ENCODE measurements around the gene TMOD1. TPM values are rescaled to one million over a fixed set of nuclear protein-coding genes. Genes with fewer than 3 reads are reported as not detected.

Gene TMOD1
- total and polyA plus RNA-seq, 4 donors: 2.4 to 7.9 (median 5.2) TPM

DNA sequence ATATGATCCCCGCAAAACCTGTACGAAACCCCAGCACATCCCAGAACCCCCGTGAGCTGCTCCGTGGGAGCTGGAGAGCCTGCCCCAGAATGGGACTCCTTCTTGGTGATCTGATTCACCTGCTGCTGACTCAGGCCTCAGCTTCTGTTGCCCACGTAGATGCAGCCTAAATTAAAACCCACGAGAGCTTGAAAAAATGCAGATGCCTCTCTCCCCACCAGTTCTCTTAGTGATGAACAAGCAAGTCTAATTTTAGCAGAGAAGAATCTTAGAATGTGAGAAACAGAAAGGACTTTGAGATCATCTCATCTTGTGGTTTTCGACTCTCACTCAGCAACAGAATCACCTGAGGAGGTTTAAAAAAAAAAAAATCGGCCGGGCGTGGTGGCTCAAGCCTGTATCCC is 57.6 kb downstream of the TMOD1 start:
- Histone ChIP-seq H3K4me1 (ENCODE audit: control insufficient read depth in 5 of 5, insufficient read depth in 5 of 5, low read length in 5 of 5) (peaks cover 0 to 11% (median 0%) of the 10 kb centered on the region in 5 donors), H3K36me3 (ENCODE audit: control insufficient read depth in 4 of 4, insufficient read depth in 4 of 4, low read length in 4 of 4) (no peaks in the 10 kb centered on the region), H3K4me3 (no peak overlapping the region), H3K9ac (ENCODE audit: insufficient read depth in 1 of 2, low read length in 2 of 2) (no peak overlapping the region), H3K9me3 (ENCODE audit: control insufficient read depth in 4 of 4, insufficient read depth in 3 of 4, low read length in 3 of 4) (no peaks in the 10 kb centered on the region), H3K27ac (ENCODE audit: low read depth in 1 of 2, low read length in 1 of 2) (peak overlapping the region in 1 of 2 donors; percentile 91), H3K27me3 (ENCODE audit: control insufficient read depth in 3 of 3, insufficient read depth in 3 of 3, low read length in 2 of 3) (peaks cover 0 to 4% (median 0%) of the 10 kb centered on the region in 3 donors)
- TF ChIP-seq, protein P1, sequence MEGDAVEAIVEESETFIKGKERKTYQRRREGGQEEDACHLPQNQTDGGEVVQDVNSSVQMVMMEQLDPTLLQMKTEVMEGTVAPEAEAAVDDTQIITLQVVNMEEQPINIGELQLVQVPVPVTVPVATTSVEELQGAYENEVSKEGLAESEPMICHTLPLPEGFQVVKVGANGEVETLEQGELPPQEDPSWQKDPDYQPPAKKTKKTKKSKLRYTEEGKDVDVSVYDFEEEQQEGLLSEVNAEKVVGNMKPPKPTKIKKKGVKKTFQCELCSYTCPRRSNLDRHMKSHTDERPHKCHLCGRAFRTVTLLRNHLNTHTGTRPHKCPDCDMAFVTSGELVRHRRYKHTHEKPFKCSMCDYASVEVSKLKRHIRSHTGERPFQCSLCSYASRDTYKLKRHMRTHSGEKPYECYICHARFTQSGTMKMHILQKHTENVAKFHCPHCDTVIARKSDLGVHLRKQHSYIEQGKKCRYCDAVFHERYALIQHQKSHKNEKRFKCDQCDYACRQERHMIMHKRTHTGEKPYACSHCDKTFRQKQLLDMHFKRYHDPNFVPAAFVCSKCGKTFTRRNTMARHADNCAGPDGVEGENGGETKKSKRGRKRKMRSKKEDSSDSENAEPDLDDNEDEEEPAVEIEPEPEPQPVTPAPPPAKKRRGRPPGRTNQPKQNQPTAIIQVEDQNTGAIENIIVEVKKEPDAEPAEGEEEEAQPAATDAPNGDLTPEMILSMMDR (IDR thresholded peaks at IDR 0.05; ENCODE audit: control extremely low read depth, extremely low read depth): no peak
- DNase-seq (no peak), ATAC-seq (ENCODE audit: insufficient read depth, low FRiP score) (no peak)
- 78 to 80% methylated on average over 10 of the region's 10 CpGs for WGBS, 2 donors

- peaks cover 0 to 18% (median 0%) of the 10 kb centered on the region in 5 donors for H3K4me1 ChIP-seq (ENCODE audit: control insufficient read depth in 5 of 5, insufficient read depth in 5 of 5, low read length in 5 of 5)
- H3K27ac ChIP-seq (ENCODE audit: low read depth in 1 of 2, low read length in 1 of 2): no peak overlapping the region
- no peaks in the 10 kb centered on the region for H3K36me3 ChIP-seq (ENCODE audit: control insufficient read depth in 4 of 4, insufficient read depth in 4 of 4, low read length in 4 of 4)
- ATAC-seq (ENCODE audit: insufficient read depth, low FRiP score) (no peak), DNase-seq (no peak)
- no peak overlapping the region for H3K4me3 ChIP-seq
- TF ChIP-seq, protein P1 (IDR thresholded peaks at IDR 0.05; ENCODE audit: control extremely low read depth, extremely low read depth): no peak
- peaks cover 0 to 3% (median 0%) of the 10 kb centered on the region in 4 donors for H3K9me3 ChIP-seq (ENCODE audit: control insufficient read depth in 4 of 4, insufficient read depth in 3 of 4, low read length in 3 of 4)
- H3K9ac ChIP-seq (ENCODE audit: insufficient read depth in 1 of 2, low read length in 2 of 2): no peak overlapping the region
- 88 to 97% methylated on average over 6 of the region's 6 CpGs for WGBS, 2 donors
- peaks cover 0 to 4% (median 0%) of the 10 kb centered on the region in 3 donors for H3K27me3 ChIP-seq (ENCODE audit: control insufficient read depth in 3 of 3, insufficient read depth in 3 of 3, low read length in 2 of 3)
Measured at GRCh38 chr9:97560154-97560553, 58.7 kb downstream of the TMOD1 start.

GRCh38 chr9:97560851-97561250 is 59.4 kb downstream of the TMOD1 start:
- H3K36me3 ChIP-seq (ENCODE audit: control insufficient read depth in 4 of 4, insufficient read depth in 4 of 4, low read length in 4 of 4): no peaks in the 10 kb centered on the region
- peaks cover 0 to 3% (median 0%) of the 10 kb centered on the region in 4 donors for H3K9me3 ChIP-seq (ENCODE audit: control insufficient read depth in 4 of 4, insufficient read depth in 3 of 4, low read length in 3 of 4)
- H3K4me1 ChIP-seq (ENCODE audit: control insufficient read depth in 5 of 5, insufficient read depth in 5 of 5, low read length in 5 of 5): peaks cover 0 to 18% (median 0%) of the 10 kb centered on the region in 5 donors
- TF ChIP-seq, protein P1 (IDR thresholded peaks at IDR 0.05; ENCODE audit: control extremely low read depth, extremely low read depth): no peak
- peaks cover 0 to 2% (median 0%) of the 10 kb centered on the region in 3 donors for H3K27me3 ChIP-seq (ENCODE audit: control insufficient read depth in 3 of 3, insufficient read depth in 3 of 3, low read length in 2 of 3)
- H3K27ac ChIP-seq (ENCODE audit: low read depth in 1 of 2, low read length in 1 of 2): no peak overlapping the region
- H3K9ac ChIP-seq (ENCODE audit: insufficient read depth in 1 of 2, low read length in 2 of 2): no peak overlapping the region
- DNase-seq (no peak), ATAC-seq (ENCODE audit: insufficient read depth, low FRiP score) (no peak)
- H3K4me3 ChIP-seq: no peak overlapping the region

GRCh38 chr9:97561501-97561900 is 60.0 kb downstream of the TMOD1 start:
- peaks cover 0 to 2% (median 0%) of the 10 kb centered on the region in 3 donors for H3K27me3 ChIP-seq (ENCODE audit: control insufficient read depth in 3 of 3, insufficient read depth in 3 of 3, low read length in 2 of 3)
- DNase-seq (peak in 1 of 3 donors; percentile 10), ATAC-seq (ENCODE audit: insufficient read depth, low FRiP score) (no peak)

More at GRCh38 chr9:97561501-97561900, 60.0 kb downstream of the TMOD1 start:
- TF ChIP-seq, protein P1 (IDR thresholded peaks at IDR 0.05; ENCODE audit: control extremely low read depth, extremely low read depth): no peak
- H3K36me3 ChIP-seq (ENCODE audit: control insufficient read depth in 4 of 4, insufficient read depth in 4 of 4, low read length in 4 of 4): no peaks in the 10 kb centered on the region
- peaks cover 0 to 3% (median 0%) of the 10 kb centered on the region in 4 donors for H3K9me3 ChIP-seq (ENCODE audit: control insufficient read depth in 4 of 4, insufficient read depth in 3 of 4, low read length in 3 of 4)
- no peak overlapping the region for H3K9ac ChIP-seq (ENCODE audit: insufficient read depth in 1 of 2, low read length in 2 of 2)
- H3K27ac ChIP-seq (ENCODE audit: low read depth in 1 of 2, low read length in 1 of 2): no peak overlapping the region
- 51 to 59% methylated on average over 3 of the region's 3 CpGs for whole genome bisulfite sequencing, 2 donors
- no peak overlapping the region for H3K4me3 ChIP-seq
- H3K4me1 ChIP-seq (ENCODE audit: control insufficient read depth in 5 of 5, insufficient read depth in 5 of 5, low read length in 5 of 5): peaks cover 0 to 18% (median 0%) of the 10 kb centered on the region in 5 donors

Measured in lung (tissue), 12 donors.